AG20443 (cell line): ENCODE data around the gene RAB11FIP4.

Experiments used
- DNase-seq: peaks from one replicate; pipeline ENCODE4 v3.0.0; 2012; ENCODE audit warnings: low spot score, mixed read lengths

The RAB11FIP4 gene

DNA sequence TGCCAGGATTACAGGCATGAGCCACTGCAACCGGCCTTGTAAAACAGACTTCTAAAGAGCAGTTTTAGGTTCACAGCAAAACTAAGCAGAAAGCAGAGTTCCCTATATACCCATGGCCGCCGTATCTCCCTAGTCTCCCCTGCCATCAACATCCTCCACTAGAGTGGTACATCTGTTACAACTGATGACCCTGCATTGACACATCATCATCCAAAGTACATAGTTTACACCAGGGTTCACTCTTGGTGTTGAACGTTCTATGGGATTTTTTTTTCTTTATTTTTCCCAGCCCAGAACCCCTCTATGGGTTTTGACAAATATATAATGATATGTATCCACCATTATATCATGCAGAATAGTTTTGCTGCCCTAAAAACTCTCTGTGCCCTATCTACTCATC lies 155.2 kb downstream of the RAB11FIP4 start:
- DNase-seq: no peak

DNA sequence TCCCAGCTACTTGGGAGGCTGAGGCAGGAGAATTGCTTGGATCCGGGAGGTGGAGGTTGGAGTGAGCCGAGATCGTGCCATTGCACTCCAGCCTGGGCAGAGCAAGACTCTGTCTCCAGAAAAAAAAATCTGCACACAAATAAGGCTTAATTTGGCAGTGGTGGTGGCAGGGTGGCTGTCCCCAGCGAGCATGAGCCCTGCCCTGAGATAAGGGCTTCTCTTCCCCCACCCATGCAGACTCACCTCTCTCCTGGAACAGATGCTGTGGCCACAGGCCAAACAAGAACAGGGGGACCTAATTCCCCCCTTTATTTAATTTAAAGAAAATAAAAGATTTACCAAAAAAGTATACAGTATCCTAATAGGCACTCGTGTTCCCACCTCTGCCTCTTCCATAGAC lies 157.2 kb downstream of the RAB11FIP4 start:
- DNase-seq: no peak

GRCh38 chr17:31549121-31549524 lies 157.6 kb downstream of the RAB11FIP4 start:
- DNase-seq: peak; percentile 45

DNA sequence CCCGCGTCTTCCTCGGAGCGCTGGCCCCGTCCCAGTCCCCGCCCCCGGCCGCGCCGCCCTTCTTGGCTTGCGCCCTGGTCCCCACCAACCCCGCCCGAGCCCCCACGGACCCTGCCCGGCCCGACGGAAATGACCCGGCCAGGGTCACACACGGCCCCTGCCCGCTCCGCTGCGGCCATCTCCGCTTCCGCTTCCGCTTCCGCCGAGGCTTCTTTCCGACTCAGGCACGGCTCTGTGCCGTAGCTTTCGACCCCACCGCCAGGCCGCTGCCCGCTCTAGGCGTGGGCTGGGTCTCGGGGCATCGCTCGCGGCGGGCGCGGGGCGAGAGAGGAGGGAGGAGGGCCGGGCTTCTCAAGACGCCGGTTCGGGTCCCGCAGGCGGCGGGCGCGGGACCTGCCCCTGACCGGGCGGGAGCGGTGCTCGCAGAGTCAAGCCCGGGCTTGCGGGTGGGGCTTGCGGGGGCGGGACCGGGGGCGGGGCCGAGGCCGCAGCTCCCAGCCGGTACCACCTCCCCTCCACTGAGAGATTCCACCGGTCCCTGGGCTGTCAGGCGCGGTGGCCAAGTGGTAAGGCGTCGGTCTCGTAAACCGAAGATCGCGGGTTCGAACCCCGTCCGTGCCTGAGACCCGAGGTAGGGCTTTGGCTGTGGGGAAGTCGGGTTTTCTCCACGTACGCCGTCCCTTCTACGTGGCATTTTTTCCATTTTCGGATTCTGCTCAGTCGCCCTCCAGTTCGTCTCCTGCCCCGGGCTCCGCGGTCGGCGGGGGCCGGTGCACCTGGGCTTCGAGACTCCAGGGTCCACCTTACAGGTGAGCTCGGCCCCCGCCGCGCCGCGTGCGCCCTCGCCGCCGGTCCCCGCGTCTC lies 158.3 kb downstream of the RAB11FIP4 start:
- peak; percentile 97 for DNase-seq

- no peak for DNase-seq
Observed at GRCh38 chr17:31550389-31551056, 159.0 kb downstream of the RAB11FIP4 start.

- DNase-seq: no peak
Observed at GRCh38 chr17:31552568-31552967, 161.1 kb downstream of the RAB11FIP4 start.

- DNase-seq: no peak
Observed at GRCh38 chr17:31553506-31553905, 162.0 kb downstream of the RAB11FIP4 start.

DNA sequence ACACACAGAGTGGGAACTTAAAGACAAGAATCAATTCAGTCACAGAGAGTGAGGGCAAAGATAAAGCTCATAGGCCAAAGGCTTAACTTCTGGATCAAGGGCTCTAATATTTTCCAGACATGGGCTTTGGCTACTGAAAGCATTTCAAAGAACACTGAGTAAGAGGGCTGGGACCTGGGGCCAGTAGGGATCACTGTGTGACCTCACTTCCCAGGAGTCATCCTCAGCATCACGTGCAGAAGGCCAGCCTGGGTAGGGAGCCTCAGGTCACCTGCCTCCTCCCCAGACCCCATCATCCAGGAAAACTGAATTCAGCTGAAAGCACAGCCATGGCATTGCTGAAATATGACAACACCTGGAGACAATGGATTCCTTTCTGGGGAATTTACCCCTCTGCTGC lies 163.5 kb downstream of the RAB11FIP4 start:
- DNase-seq: peak; percentile 30

- DNase-seq: no peak
Observed at GRCh38 chr17:31556969-31557645, 165.6 kb downstream of the RAB11FIP4 start.

DNA sequence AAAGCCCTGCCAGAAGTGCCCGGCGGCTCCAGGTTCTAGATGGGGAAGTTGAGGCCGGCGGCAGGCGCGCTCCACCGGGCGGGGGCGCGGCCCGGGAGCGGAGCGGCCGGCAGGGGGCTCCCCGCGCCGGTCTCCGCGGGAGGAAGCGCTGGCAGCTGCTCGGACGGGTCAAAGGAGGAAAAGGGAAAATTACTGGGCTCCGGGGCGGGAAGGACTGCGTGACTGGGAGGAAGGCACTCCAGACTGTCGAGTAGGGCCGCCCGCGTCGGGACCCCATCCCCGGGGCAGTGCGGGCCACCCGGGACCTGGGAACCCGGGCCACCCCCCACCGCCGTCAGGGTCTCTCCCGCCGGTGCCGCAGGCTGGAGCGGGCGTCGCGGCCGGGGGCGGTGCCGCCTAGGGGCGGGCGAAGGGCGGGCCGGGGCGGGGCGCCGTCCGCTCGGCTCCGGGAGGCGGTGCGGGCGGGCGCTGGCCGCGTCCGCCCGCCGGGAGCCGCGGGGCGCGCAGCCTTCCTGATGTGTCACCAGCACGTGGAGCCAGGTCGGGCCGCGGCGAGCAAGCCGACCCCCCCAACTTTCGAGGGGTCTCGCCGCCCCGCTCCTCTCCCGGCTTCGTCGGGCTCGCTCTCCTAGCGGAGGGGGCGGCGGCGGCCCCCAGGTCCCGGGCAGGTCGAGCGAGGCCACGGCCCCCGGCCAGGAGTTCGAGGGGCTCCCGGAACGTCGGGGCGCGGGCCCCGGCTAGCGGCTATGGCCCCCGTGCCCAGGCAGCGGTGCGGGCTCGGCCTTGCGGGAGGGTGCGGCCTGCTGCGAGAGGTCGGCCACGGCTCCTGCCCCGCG lies 167.5 kb downstream of the RAB11FIP4 start:
- peak; percentile 93 for DNase-seq

GRCh38 chr17:31559584-31560501 lies 168.4 kb downstream of the RAB11FIP4 start:
- peak; percentile 36 for DNase-seq

DNA sequence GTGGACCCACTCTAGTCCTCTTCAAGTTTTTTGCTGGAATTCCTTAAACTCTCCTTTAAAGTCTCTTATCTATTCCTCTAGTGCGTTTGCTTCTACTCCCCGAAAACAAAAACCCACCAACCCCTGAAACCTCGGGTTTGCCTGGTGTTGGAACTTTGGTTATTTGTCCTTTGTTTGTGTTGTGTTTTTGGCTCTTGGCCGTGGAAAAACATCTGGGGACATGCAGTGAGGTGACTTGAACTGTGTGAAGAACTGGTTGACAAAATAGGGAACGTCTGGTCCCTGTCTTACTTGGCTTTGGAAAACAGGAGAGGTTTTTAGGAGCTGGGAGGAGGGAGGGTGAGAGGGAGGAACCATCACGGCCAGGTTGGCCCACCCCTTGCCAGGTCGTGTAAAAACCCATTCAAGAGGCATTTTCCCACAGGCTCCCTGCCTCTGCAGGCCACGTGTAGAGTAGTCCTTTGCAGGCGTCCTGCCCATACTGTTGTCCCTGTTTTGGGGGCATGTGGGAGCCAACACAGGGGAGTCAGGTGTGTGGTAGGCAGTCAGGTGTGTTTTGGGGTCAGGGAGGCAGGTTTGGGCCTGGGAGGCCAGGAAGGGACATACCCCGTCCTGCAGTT lies 169.3 kb downstream of the RAB11FIP4 start:
- DNase-seq: no peak

- peak; percentile 49 for DNase-seq
Observed at GRCh38 chr17:31561469-31562375, 170.2 kb downstream of the RAB11FIP4 start.

- DNase-seq: no peak
Observed at GRCh38 chr17:31562376-31562840, 170.9 kb downstream of the RAB11FIP4 start.

- no peak for DNase-seq
Observed at GRCh38 chr17:31564291-31564690, 172.8 kb downstream of the RAB11FIP4 start.

- DNase-seq: peak; percentile 62
Observed at GRCh38 chr17:31564883-31565301, 173.4 kb downstream of the RAB11FIP4 start.

- DNase-seq: no peak
Observed at GRCh38 chr17:31565652-31566051, 174.2 kb downstream of the RAB11FIP4 start.

GRCh38 chr17:31566247-31566991 lies 174.9 kb downstream of the RAB11FIP4 start:
- no peak for DNase-seq
